ENCODE results near the gene MYH7.

GRCh38 chr14:23377573-23378563, 57.6 kb downstream of the MYH7 start:
- TF ChIP-seq CTCF (IDR thresholded peaks at IDR 0.05) (no peak), POLR2A (IDR thresholded peaks at IDR 0.05) (no peak), EP300 (IDR thresholded peaks at IDR 0.05) (no peak)

Measured in ovary (tissue), 3 donors.